Naive thymus-derived CD4-positive, alpha-beta T cell (primary cell): ENCODE results near the gene MAPKAP1. TPM values are rescaled to one million over a fixed set of nuclear protein-coding genes. Genes with fewer than 3 reads are reported as not detected.

Source experiments
- ATAC-seq: fragments of 150-1000 bp; cut with Tn5 transposase; 2 replicates; pipeline ENCODE4 v1.10.0; 2021; ENCODE audit warnings: mild to moderate bottlenecking, moderate library complexity
- CTCF ChIA-PET: fragments of 350-600 bp; sonication (Branson Sonifier 250); formaldehyde crosslinking; loops from one replicate; lab custom pipeline; 2021; ENCODE audit warnings: antibody characterized with exemption; lab: Charles Lee
- POLR2A ChIA-PET: fragments of 350-600 bp; sonication (Branson Sonifier 250); formaldehyde crosslinking; loops from one replicate; lab custom pipeline; 2021; ENCODE audit warnings: antibody characterized with exemption, inconsistent platforms; lab: Charles Lee
- DNase-seq, 9 donors: peaks; one replicate each; pipeline versions ENCODE4 v3.0.0 to v3.0.0-alpha.2; 2020 to 2022; ENCODE audit warnings: mixed read lengths in 1 of 9
- H3K27ac ChIP-seq: one replicate; pipeline ENCODE4 v1.7.0; 2013; ENCODE audit warnings: mild to moderate bottlenecking, low read depth, low read length, moderate library complexity
- H3K27me3 ChIP-seq, 2 donors: one replicate each; pipeline ENCODE4 v1.7.0; 2013; ENCODE audit warnings: low read length in 2 of 2, mild to moderate bottlenecking in 2 of 2, moderate library complexity in 2 of 2; ENCODE audit not compliant: control insufficient read depth in 2 of 2, insufficient read depth in 2 of 2
- H3K36me3 ChIP-seq, 3 experiments: 1 replicate in 2 of 3; 2 replicates in 1 of 3; pipeline ENCODE4 v1.7.0; 2013; ENCODE audit warnings: low read length in 3 of 3, mild to moderate bottlenecking in 3 of 3, moderate library complexity in 1 of 3; ENCODE audit not compliant: insufficient read depth in 3 of 3, control insufficient read depth in 2 of 3
- H3K4me1 ChIP-seq, 2 donors: one replicate each; pipeline ENCODE4 v1.7.0; 2013; ENCODE audit warnings: low read length in 2 of 2, mild to moderate bottlenecking in 2 of 2, moderate library complexity in 1 of 2; ENCODE audit not compliant: control insufficient read depth in 2 of 2, insufficient read depth in 2 of 2
- H3K4me3 ChIP-seq: 2 replicates; pipeline ENCODE4 v1.7.0; 2013; ENCODE audit warnings: mild to moderate bottlenecking, low read length
- H3K9me3 ChIP-seq, 3 experiments: 1 replicate in 2 of 3; 2 replicates in 1 of 3; pipeline ENCODE4 v1.7.0; 2013; ENCODE audit warnings: low read length in 3 of 3; ENCODE audit not compliant: control insufficient read depth in 2 of 3
- H3K27ac Mint-ChIP-seq, 9 donors: one replicate each; pipeline ENCODE4 v1.8.0; 2020 to 2022; ENCODE audit warnings: mixed read lengths in 9 of 9, mild to moderate bottlenecking in 8 of 9, moderate library complexity in 5 of 9, inconsistent platforms in 2 of 9
- H3K27me3 Mint-ChIP-seq, 5 donors: one replicate each; pipeline ENCODE4 v1.8.0; 2021 to 2022; ENCODE audit warnings: mixed read lengths in 5 of 5, mild to moderate bottlenecking in 1 of 5
- H3K36me3 Mint-ChIP-seq, 5 donors: one replicate each; pipeline ENCODE4 v1.8.0; 2020 to 2022; ENCODE audit warnings: mixed read lengths in 5 of 5, mild to moderate bottlenecking in 3 of 5, inconsistent platforms in 1 of 5
- H3K4me1 Mint-ChIP-seq, 7 donors: one replicate each; pipeline ENCODE4 v1.8.0; 2020 to 2022; ENCODE audit warnings: mixed read lengths in 7 of 7, mild to moderate bottlenecking in 3 of 7, inconsistent platforms in 1 of 7
- H3K4me3 Mint-ChIP-seq, 10 donors: one replicate each; pipeline ENCODE4 v1.8.0; 2020 to 2022; ENCODE audit warnings: mild to moderate bottlenecking in 10 of 10, mixed read lengths in 10 of 10, moderate library complexity in 6 of 10, inconsistent platforms in 2 of 10
- H3K9me3 Mint-ChIP-seq, 11 donors: one replicate each; pipeline ENCODE4 v1.8.0; 2020 to 2022; ENCODE audit warnings: mixed read lengths in 11 of 11, mild to moderate bottlenecking in 4 of 11, inconsistent platforms in 1 of 11, moderate library complexity in 1 of 11
- intact Hi-C, 2 donors: fragments of 100-400 bp; cut with micrococcal nuclease; formaldehyde crosslinking; loops; one replicate each; pipeline ENCODE4 v1.15.1; 2023
- polyA plus RNA-seq, 2 donors: library from polyadenylated mRNA; unstranded; fragments of 300-500 nt; fragmentation: Illumina TruSeq; gene quantifications; one replicate each; pipeline ENCODE4 v1.2.3, GENCODE V29; 2021
- total RNA-seq, 6 experiments: library from RNA in 5 of 6; stranded (reverse) in 5 of 6; gene quantifications; 1 replicate in 5 of 6; 2 replicates in 1 of 6; pipeline ENCODE4 v1.2.3 and lab custom pipeline; 2021 to 2026

Gene MAPKAP1
- total and polyA plus RNA-seq, 7 experiments from 2014 or later = 41.3 to 73.6 (median 55.8) TPM

GRCh38 chr9:125746774-125747052, 39.7 kb upstream of the MAPKAP1 start:
- Mint-ChIP-seq H3K27me3 (peaks cover 0 to 36% (median 0%) of the 10 kb centered on the region in 5 donors), H3K36me3 (peaks cover 0 to 5% (median 0%) of the 10 kb centered on the region in 5 donors), H3K4me3 (peak overlapping the region in 4 of 10 donors; percentile 94 to 99 (median 96)), H3K27ac (no peak overlapping the region), H3K9me3 (peaks cover 0 to 3% (median 0%) of the 10 kb centered on the region in 11 donors), H3K4me1 (peaks cover 13 to 46% (median 34%) of the 10 kb centered on the region in 7 donors)
- ATAC-seq (peak; percentile 23), DNase-seq (no peak)
- intact Hi-C loops = loop anchor here (1.0 to 10.0 kb wide), 14 partner anchors 39 to 1168 kb away; partner anchors contain the start of genes HSPA5 (in 2 of the 2), MAPKAP1 (in 2 of the 2), ARPC5L (in 1 of the 2) and GOLGA1 (in 1 of the 2)
- POLR2A ChIA-PET = interaction anchor here (1.2 kb wide), 1 partner anchor 39 kb away, joined by 5 read pairs; the partner anchor contains the start of gene MAPKAP1
- Histone ChIP-seq H3K4me3 (no peak overlapping the region), H3K9me3 (no peaks in the 10 kb centered on the region), H3K36me3 (peaks cover 0 to 8% (median 0%) of the 10 kb centered on the region in 3 experiments), H3K4me1 (peaks cover 0 to 4% of the 10 kb centered on the region in 2 donors), H3K27ac (peak overlapping the region; percentile 65), H3K27me3 (no peaks in the 10 kb centered on the region)
- CTCF ChIA-PET = no interaction called here

DNA sequence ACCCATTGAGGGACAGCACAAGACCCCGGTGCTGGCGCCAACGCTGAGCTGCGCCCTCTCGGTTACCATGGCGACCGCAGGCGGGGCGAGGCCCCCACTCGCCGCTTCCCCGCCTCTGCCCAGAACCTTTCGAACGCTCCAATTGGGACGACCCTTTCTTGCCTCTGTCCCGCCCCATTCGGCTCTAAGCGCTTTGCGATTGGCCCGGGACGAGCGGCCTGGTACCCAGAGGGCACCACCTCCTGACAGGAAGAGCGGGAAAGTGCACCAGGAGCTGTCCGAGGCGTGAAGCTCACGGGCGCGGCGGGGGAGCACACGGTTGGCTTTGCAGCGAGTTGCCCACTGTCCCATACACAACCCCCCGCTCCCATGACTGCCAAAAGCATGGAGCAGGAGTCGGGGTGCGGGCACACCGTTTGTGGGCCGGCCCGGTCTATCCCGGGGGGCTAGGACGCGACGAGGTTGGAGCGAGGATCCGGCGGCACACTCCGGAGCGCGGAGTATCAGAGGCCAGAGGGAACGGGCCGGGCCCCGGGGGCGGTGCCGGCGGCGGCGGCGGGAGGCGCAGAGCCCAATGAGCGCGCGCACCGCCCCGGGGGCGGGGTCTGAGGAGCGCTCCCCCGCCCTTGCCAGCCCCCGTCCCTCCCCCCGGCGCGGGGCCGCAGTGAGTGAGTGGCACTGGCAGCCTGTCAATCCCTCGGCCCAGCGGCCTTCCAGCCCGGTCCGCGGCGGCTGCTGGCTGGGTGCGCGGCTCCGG, 39.2 kb upstream of the MAPKAP1 start:
- intact Hi-C loops = loop anchor here (1.0 to 10.0 kb wide), 14 partner anchors 39 to 1169 kb away; partner anchors contain the start of genes HSPA5 (in 2 of the 2), MAPKAP1 (in 2 of the 2), ARPC5L (in 1 of the 2) and GOLGA1 (in 1 of the 2)
- Histone ChIP-seq H3K9me3 (no peaks in the 10 kb centered on the region), H3K27me3 (no peaks in the 10 kb centered on the region), H3K4me3 (peak overlapping the region; percentile 87), H3K36me3 (peaks cover 0 to 8% (median 0%) of the 10 kb centered on the region in 3 experiments), H3K4me1 (peaks cover 0 to 4% of the 10 kb centered on the region in 2 donors), H3K27ac (peak overlapping the region; percentile 65)
- ChIA-PET CTCF (interaction anchor here (0.6 kb wide), 1 partner anchor 98 kb away, joined by 3 read pairs; no protein-coding TSS in a partner anchor), POLR2A (interaction anchor here (1.2 to 1.3 kb wide), 3 partner anchors 39 to 977 kb away, joined by 3 to 6 read pairs (median 5); partner anchors contain the start of gene MAPKAP1)
- DNase-seq = peak; percentile 86 to 96 (median 89)
- H3K36me3 Mint-ChIP-seq = peaks cover 0 to 5% (median 0%) of the 10 kb centered on the region in 5 donors
- peak overlapping the region; percentile 84 to 93 (median 90) for H3K27ac Mint-ChIP-seq
- H3K27me3 Mint-ChIP-seq = peaks cover 0 to 41% (median 0%) of the 10 kb centered on the region in 5 donors
- peak overlapping the region; percentile 94 to 99 (median 94) for H3K4me3 Mint-ChIP-seq
- peaks cover 0 to 3% (median 0%) of the 10 kb centered on the region in 11 donors for H3K9me3 Mint-ChIP-seq
- ATAC-seq = peak; percentile 93
- H3K4me1 Mint-ChIP-seq = peaks cover 9 to 41% (median 33%) of the 10 kb centered on the region in 7 donors

- peaks cover 0 to 5% (median 0%) of the 10 kb centered on the region in 5 donors for H3K36me3 Mint-ChIP-seq
- peak overlapping the region; percentile 94 to 99 (median 94) for H3K4me3 Mint-ChIP-seq
- peaks cover 0 to 8% (median 0%) of the 10 kb centered on the region in 3 experiments for H3K36me3 ChIP-seq
- H3K27ac ChIP-seq = peak overlapping the region; percentile 4
- H3K4me1 ChIP-seq = peaks cover 0 to 4% of the 10 kb centered on the region in 2 donors
- H3K4me3 ChIP-seq = peak overlapping the region; percentile 87
- ATAC-seq (no peak), DNase-seq (no peak)
- ChIA-PET POLR2A (interaction anchor here (1.2 to 1.3 kb wide), 3 partner anchors 38 to 978 kb away, joined by 3 to 6 read pairs (median 5); partner anchors contain the start of gene MAPKAP1), CTCF (interaction anchor here (0.6 kb wide), 1 partner anchor 98 kb away, joined by 3 read pairs; no protein-coding TSS in a partner anchor)
- intact Hi-C loops = loop anchor here (1.0 to 10.0 kb wide), 14 partner anchors 38 to 1169 kb away; partner anchors contain the start of genes HSPA5 (in 2 of the 2), MAPKAP1 (in 2 of the 2), ARPC5L (in 1 of the 2) and GOLGA1 (in 1 of the 2)
- H3K27me3 ChIP-seq = no peaks in the 10 kb centered on the region
- H3K27ac Mint-ChIP-seq = peak overlapping the region; percentile 84 to 93 (median 90)
- H3K9me3 Mint-ChIP-seq = peaks cover 0 to 3% (median 0%) of the 10 kb centered on the region in 11 donors
- no peaks in the 10 kb centered on the region for H3K9me3 ChIP-seq
- peaks cover 8 to 37% (median 29%) of the 10 kb centered on the region in 7 donors for H3K4me1 Mint-ChIP-seq
- peaks cover 0 to 43% (median 0%) of the 10 kb centered on the region in 5 donors for H3K27me3 Mint-ChIP-seq
These were observed 38.6 kb upstream of the MAPKAP1 start for GRCh38 chr9:125745682-125746016.

- ChIA-PET POLR2A (interaction anchor here (1.2 to 1.3 kb wide), 2 partner anchors 85 to 978 kb away, joined by 3 to 6 read pairs; no protein-coding TSS in a partner anchor), CTCF (no interaction called here)
- Mint-ChIP-seq H3K36me3 (peaks cover 0 to 3% (median 0%) of the 10 kb centered on the region in 5 donors), H3K27ac (peak overlapping the region in 7 of 9 donors; percentile 11 to 93 (median 88)), H3K9me3 (peaks cover 0 to 3% (median 0%) of the 10 kb centered on the region in 11 donors), H3K4me1 (peaks cover 4 to 31% (median 22%) of the 10 kb centered on the region in 7 donors), H3K27me3 (peaks cover 0 to 43% (median 0%) of the 10 kb centered on the region in 5 donors), H3K4me3 (peak overlapping the region; percentile 94 to 99 (median 94))
- intact Hi-C loops = loop anchor here (5.0 to 10.0 kb wide), 5 partner anchors 543 to 1170 kb away; partner anchors contain the start of genes GOLGA1 (in 1 of the 2), RABEPK (in 1 of the 2) and RALGPS1 (in 1 of the 2)
- H3K4me3 ChIP-seq = no peak overlapping the region
- peak overlapping the region; percentile 4 for H3K27ac ChIP-seq
- H3K4me1 ChIP-seq = peaks cover 0 to 4% of the 10 kb centered on the region in 2 donors
- no peaks in the 10 kb centered on the region for H3K9me3 ChIP-seq
- H3K36me3 ChIP-seq = peaks cover 0 to 8% (median 0%) of the 10 kb centered on the region in 3 experiments
- no peaks in the 10 kb centered on the region for H3K27me3 ChIP-seq
- no peak for DNase-seq
- ATAC-seq = no peak
These were observed 38.0 kb upstream of the MAPKAP1 start for GRCh38 chr9:125745018-125745417.

DNA sequence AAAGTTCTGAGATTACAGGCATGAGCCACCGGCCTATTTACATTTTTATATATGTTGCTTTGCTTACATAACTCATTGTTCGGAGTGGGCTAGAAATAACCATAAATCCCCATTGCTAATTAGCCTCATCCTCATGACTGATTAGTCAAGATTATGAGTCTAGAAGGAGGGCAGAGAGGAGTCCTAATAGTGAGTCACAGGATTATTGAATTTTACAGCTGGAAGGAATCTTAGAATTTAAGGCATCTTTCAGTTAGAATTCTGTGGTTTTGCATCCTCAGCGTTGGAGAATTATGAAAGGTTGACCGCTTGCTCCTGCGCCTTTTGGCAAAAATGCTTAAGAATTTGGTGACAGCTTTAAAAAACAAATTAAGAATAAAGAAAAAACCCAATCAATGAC, 37.6 kb upstream of the MAPKAP1 start:
- Histone ChIP-seq H3K9me3 (no peaks in the 10 kb centered on the region), H3K36me3 (peaks cover 0 to 8% (median 0%) of the 10 kb centered on the region in 3 experiments), H3K4me1 (peaks cover 0 to 4% of the 10 kb centered on the region in 2 donors), H3K4me3 (no peak overlapping the region), H3K27ac (no peak overlapping the region), H3K27me3 (no peaks in the 10 kb centered on the region)
- intact Hi-C loops = loop anchor here (5.0 to 10.0 kb wide), 5 partner anchors 542 to 1170 kb away; partner anchors contain the start of genes GOLGA1 (in 1 of the 2), RABEPK (in 1 of the 2) and RALGPS1 (in 1 of the 2)
- H3K4me1 Mint-ChIP-seq = peaks cover 3 to 27% (median 18%) of the 10 kb centered on the region in 7 donors
- POLR2A ChIA-PET = no interaction called here
- H3K36me3 Mint-ChIP-seq = peaks cover 0 to 3% (median 0%) of the 10 kb centered on the region in 5 donors
- H3K4me3 Mint-ChIP-seq = peak overlapping the region in 5 of 10 donors; percentile 4 to 94 (median 39)
- H3K27ac Mint-ChIP-seq = peak overlapping the region in 4 of 9 donors; percentile 6 to 88 (median 52)
- DNase-seq (no peak), ATAC-seq (no peak)
- CTCF ChIA-PET = no interaction called here
- H3K27me3 Mint-ChIP-seq = peaks cover 0 to 43% (median 0%) of the 10 kb centered on the region in 5 donors
- peaks cover 0 to 3% (median 0%) of the 10 kb centered on the region in 11 donors for H3K9me3 Mint-ChIP-seq
